ENCODE results near the gene ANXA1.
"Not testable (repeated sequence)": the region's sequence is repeated elsewhere in the genome, so short reads cannot be mapped to it uniquely, and the experiment has no call there.

The ANXA1 gene

GRCh38 chr9:73170185-73170957 lies 18.7 kb downstream of the ANXA1 start:
- DNase-seq = no peak

- DNase-seq = no peak
These were observed 21.2 kb downstream of the ANXA1 start for GRCh38 chr9:73172901-73173215.

DNA sequence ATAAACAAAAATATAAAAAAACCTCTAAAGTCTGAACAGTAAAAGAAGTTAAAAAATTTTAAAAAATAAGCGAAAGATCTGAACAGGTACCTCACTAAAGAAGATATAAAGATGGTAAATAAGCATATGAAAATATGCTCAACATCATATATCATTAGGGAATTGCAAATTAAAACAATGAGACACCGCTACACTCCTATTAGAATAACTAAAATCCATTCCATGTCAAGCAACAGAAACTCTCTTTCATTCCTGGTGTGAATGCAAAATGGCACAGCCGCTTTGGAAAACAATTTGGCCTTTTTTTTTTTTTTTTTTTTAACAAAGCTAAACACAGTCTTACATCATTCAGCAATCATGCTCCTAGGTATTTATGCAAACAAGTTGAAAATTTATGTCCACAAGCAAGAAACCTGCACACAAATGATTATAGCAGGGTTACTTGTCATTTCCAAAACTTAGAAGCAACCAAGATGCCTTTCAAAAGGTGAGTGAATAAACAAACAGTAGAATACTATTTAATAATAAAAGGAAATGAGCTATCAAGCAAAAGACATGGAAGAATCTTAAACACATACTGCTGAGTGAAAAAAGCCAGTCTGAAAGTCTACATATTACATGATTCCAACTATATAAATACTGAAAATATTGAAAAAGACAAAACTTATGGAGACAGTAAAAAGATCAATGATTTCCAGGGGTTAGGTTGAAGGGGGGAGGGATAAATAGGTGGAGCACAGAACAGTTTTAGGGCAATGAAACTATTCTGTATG lies 22.1 kb downstream of the ANXA1 start:
- no peak for DNase-seq

GRCh38 chr9:73174330-73174980 lies 22.8 kb downstream of the ANXA1 start:
- no peak for DNase-seq

DNA sequence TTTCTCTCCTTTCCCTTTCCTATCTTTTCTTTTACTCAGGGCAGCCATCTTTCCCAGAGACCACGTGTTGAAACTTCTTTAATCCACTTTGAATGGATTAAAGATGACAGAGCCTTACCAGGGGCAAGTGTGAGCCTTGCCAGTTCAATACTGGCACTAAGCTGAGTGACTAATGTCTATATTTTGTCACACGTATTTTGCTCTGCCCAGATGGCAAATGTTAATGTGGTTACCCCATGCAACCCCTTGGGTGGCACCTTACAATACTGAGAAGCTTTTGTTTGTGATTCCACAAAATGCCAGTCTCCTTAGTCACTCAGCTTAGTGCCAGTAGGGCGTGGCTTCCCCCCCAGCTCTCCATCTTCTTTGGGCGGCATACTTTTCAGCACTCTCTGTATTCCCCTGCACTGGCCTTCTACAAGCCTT lies 24.8 kb downstream of the ANXA1 start:
- DNase-seq = no peak

DNA sequence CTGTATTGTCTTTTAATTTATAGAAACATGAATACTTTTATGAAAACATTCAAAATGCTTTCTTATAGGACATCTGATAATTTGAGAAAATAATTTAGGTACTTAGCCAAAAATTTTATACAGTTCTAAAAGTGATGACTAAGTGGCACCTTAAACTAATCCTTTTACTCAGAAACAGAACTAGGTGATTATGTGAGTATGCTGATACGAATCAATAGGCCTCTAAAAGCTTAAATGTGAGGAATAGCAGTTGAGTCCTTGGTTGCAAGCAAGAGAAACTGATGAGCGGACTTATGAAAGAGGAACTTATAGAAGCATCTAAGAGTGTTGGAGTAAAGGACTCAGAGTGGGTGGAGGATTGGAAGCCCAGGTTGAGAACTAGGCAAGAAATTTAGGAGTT lies 26.4 kb downstream of the ANXA1 start:
- DNase-seq = no peak

DNA sequence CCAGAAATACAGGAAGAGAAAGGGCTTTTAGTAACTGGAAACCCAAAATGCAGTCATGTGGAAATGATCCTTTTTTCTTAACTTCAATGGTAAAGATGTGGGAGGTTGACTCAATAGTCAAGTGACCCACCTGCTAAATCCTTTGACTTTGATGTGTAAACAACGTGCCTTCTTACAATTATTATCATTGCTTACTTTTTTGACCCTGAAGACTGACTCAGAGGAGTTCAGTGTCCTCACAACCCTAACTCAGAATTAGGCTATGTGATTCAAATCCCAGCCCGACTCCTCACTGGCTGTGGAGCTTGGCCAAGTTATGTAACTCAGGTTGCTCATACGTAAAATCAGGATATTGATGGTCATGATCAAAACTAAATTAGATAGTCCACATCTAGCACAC lies 27.9 kb downstream of the ANXA1 start:
- no peak for DNase-seq

DNA sequence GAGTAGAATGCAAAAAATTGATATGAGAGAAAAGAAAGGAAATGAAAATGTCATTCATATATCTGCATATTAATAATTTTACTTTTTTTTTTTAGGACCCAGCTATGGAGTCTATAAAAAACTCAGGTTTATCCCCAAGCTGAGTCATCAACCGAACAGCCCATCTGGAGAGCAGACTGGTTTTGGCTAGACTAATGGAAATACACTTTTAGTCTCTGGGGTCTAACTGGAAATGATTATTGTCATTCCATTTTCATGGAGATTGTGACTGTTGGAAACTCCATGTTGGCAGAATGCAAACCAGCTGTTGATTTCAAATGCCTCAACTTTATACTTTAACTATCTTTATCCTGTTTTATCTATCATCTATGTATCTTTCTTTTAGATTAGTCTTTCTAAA lies 28.7 kb downstream of the ANXA1 start:
- no peak for DNase-seq

DNA sequence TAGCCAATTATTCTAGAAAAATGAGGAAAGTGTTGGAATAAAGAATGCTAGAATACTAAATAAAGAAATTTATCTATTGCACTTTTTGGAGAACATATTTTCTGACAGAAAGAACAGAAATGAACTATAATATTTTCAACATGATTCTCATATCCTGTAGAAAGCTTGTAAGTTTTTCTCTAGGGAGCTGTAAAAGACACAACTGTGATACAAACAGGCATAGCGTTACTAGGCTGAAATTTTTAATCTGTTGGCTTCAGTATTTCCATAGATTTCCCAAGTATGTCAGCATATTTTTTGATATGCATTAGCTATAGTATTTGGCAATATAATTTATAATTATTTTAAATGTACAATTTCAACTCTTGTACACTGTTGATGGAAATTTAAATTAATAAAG lies 31.3 kb downstream of the ANXA1 start:
- DNase-seq = no peak

GRCh38 chr9:73183428-73183827 lies 31.8 kb downstream of the ANXA1 start:
- no peak for DNase-seq

DNA sequence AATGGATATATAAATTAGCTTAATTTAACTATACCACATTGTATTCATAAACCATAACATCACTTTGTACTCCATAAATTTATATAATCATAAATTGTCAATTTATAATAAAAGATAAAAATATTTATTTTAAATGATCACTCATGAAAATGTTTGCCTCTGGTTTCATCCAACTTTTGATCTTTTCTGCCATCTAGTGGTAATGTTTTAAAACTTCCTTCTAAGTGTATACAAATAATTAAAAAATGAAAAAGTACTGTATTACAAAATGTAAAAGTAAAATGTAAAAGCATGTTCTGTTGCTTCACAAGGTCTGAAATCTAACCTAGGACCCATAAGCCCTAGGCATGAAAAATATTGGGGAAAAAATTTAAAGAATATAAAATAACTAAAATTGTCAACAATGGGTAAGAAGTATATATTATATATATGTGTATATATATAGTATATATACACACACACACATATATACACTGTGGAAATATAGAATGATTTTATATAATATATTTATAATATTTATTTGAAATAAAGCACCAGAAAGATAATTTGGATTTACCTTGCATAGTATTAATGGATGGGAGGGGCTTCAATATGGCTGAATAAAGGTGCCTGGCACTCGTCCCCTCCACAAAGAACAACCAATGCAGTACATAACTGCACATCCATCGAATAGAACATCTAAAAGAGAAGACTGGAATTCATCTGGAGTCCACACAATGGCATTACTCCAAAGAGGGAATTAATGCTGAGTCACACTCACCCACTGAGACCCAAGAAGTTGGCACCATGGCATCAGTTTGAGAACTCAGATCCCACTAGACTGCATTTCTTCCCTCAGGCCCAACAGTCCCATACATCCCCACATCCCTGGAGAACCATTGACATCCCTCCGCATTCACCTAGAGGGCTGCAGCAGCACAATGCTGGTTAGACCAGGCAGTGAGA lies 32.5 kb downstream of the ANXA1 start:
- DNase-seq = no peak

DNA sequence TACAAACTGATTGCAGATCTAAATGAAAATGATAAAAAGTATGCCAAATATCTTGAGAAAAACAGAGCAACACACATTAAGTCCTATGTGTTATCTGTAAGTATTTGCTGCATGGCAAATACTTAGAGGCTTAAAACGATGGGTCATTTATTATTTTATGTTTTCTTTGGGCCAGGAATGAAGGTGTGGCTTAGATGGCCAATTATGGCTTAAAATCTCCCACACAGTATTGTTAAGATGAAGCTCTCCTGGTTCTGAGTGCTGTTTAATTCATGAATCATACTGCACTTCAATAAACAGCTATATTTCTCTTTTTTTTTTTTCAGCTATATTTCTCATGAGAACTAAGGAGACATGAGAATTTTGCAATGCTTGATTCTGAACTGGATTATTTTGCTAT lies 39.4 kb downstream of the ANXA1 start:
- DNase-seq = not testable (repeated sequence)

DNA sequence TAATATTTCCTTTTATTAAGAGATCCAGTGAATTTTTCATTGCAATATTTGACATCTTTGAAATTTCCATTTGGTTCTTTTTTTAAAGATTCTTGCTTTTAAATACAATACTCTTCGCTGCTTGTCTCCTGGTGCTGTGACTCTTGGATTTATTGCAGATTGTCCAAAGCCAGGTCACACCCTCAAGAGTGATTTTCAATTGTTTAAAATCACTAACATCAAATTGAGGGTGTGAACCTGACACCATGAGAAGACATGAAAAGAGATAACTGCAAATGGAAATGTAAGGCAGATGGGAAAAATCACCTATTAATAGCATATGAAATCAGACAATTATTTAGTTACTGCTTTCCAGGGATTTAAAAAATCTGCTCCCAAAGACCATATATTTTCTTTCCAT lies 42.6 kb downstream of the ANXA1 start:
- no peak for DNase-seq

DNA sequence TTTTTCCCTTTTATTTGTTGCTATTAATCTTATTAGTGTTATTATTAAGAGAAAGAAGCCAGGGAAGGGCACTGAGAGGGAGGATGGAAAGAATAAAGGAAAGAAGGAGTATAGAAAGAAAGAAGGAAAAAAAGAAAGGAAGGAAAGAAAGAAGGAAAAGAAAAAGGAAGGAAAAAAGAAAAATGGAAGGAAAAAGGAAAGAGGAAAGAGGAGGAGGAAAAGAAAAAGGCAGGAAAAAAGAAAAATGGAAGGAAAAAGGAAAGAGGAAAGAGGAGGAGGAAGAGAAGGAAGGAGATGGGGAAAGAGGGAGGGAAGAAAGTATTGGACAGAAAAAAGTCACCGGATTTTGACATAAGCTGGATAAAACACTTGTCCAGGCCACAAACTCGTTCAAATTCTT lies 47.8 kb downstream of the ANXA1 start:
- DNase-seq = no peak

- no peak for DNase-seq
These were observed 48.2 kb downstream of the ANXA1 start for GRCh38 chr9:73199886-73200285.

DNA sequence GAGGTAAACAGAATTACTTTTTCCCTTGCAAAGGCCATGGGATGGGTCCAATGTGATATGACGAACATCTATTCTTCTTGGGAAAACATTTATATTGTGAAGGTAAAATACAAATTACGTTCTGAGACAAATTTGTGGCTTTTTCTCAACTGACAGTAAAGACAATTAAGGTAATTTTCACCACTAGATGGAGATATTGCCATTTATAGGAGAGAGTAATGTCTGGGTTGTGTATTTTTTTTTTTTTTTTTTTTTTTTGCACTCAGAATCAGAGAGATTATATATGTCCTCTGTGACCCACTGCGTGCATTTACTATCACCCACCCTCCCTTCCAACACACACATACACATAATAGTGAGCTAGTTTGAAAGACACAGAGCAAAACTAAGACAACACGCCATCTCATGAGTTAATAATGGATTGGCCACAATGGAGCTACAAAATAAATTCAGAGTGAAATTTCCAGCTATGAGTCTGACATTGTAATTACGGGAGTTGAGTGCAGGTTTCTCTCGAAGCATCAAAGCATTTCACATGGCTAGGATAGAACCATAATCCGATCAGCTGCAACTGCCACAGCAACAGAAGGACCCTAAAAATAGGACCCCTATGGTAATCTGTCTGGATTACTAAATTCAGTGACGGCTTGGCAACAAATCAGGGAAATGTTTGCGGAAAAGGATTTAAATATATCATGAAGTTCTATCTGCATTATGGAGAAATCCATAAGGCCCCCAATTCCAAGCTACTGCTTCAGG lies 49.2 kb downstream of the ANXA1 start:
- no peak for DNase-seq

DNA sequence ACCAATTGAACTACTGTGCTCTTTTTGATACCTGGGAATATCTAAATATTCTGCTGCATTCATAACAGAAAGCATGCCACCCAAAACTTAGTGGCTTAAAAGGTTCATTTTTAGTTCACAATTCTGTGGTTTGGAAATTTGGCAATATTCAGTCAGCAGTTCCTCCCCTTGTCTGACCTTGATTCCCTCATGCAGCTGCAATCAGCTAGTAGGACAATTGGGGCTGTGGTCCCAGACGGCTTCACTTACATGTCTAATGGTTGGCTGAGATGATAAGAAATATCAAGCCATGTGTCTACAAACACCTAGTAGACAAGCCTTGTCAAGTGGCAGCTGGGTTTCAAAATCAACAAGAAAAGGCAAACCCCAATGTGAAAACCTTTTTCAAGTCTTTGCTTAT lies 51.3 kb downstream of the ANXA1 start:
- DNase-seq = no peak

- no peak for DNase-seq
These were observed 53.3 kb downstream of the ANXA1 start for GRCh38 chr9:73204936-73205335.

GRCh38 chr9:73206851-73207250 lies 55.2 kb downstream of the ANXA1 start:
- no peak for DNase-seq

DNA sequence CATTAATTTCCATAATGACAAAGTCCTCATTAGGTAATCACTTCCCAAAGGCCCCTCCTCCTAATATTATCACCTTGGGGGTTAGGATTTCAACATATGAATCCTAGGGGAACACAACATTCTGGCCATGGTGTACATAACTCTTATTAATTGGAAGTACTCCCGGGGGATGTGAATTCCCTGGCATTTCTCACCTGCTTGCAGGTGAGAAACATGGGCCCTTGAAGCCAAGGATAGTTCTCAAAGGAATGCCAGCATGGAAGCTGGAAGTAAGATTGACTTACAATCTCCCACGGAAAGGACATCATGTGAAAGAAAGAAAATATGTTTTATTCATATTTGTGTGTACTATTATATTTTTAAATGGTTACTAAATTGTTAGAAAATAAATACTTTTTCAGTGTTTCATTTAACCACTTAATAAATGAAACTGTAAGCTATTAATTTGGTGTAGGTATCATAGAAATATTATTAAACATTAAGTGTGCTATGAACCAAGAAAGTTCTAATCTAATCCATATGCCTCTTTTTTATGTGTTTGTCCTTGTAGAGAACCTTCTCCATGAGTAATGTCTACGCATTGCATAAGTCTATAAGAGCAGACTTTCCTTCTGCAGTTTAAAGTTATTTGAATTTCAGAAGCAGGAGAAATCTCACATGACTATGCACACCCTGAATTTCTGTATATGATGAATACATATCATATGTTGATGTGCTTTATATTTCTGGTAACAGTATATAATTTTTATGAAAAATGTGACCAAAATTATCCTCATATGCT lies 59.4 kb downstream of the ANXA1 start:
- no peak for DNase-seq

- no peak for DNase-seq
These were observed 61.6 kb downstream of the ANXA1 start for GRCh38 chr9:73213300-73213699.
